ENCODE results near the gene SURF6. TPM values are rescaled to one million over a fixed set of nuclear protein-coding genes. Genes with fewer than 3 reads are reported as not detected.

SURF6 gene
- total RNA-seq, 4 donors from 2014 or later = 15.0 to 36.2 (median 27.5) TPM

GRCh38 chr9:133374612-133375115 lies 38.7 kb upstream of the SURF6 start:
- no peak for DNase-seq (ENCODE audit: extremely low spot score)
- H3K4me3 ChIP-seq = peak overlapping the region; percentile 81 to 98 (median 93)
- no peaks in the 10 kb centered on the region for H3K27me3 ChIP-seq
- no peaks in the 10 kb centered on the region for H3K9me3 ChIP-seq
- H3K4me1 ChIP-seq = peaks cover 50 to 64% (median 62%) of the 10 kb centered on the region in 4 donors
- intact Hi-C loops (cut with DNase I) = no loop called here
- TF ChIP-seq CTCF (IDR thresholded peaks at IDR 0.05) (no peak), EP300 (IDR thresholded peaks at IDR 0.05) (no peak), POLR2AphosphoS5 (IDR thresholded peaks at IDR 0.05) (no peak), POLR2A (IDR thresholded peaks at IDR 0.05; ENCODE audit: low read depth) (no peak)
- H3K27ac ChIP-seq (replicated peaks in 1 of 4) = peak overlapping the region; percentile 92 to 97 (median 96)
- 19% methylated on average over 12 of the region's 12 CpGs for WGBS
- H3K36me3 ChIP-seq = peaks cover 0 to 29% (median 18%) of the 10 kb centered on the region in 4 donors

GRCh38 chr9:133372144-133372543 lies 36.2 kb upstream of the SURF6 start:
- H3K36me3 ChIP-seq = peaks cover under 1 to 33% (median 24%) of the 10 kb centered on the region in 4 donors
- 80% methylated on average over 5 of the region's 7 CpGs for WGBS
- H3K27me3 ChIP-seq = no peaks in the 10 kb centered on the region
- no peaks in the 10 kb centered on the region for H3K9me3 ChIP-seq
- no peak overlapping the region for H3K27ac ChIP-seq (replicated peaks in 1 of 4)
- no peak for DNase-seq (ENCODE audit: extremely low spot score)
- peaks cover 68 to 89% (median 85%) of the 10 kb centered on the region in 4 donors for H3K4me1 ChIP-seq
- intact Hi-C loops (cut with DNase I) = no loop called here
- no peak for TF ChIP-seq POLR2A (IDR thresholded peaks at IDR 0.05; ENCODE audit: low read depth)
- TF ChIP-seq CTCF (IDR thresholded peaks at IDR 0.05) = no peak
- no peak for TF ChIP-seq POLR2AphosphoS5 (IDR thresholded peaks at IDR 0.05)
- no peak for TF ChIP-seq EP300 (IDR thresholded peaks at IDR 0.05)
- H3K4me3 ChIP-seq = no peak overlapping the region

- WGBS = 64% methylated on average over 12 of the region's 12 CpGs
- Histone ChIP-seq H3K4me3 (no peak overlapping the region), H3K27me3 (no peaks in the 10 kb centered on the region), H3K4me1 (peaks cover 62 to 90% (median 77%) of the 10 kb centered on the region in 4 donors), H3K9me3 (no peaks in the 10 kb centered on the region), H3K36me3 (peaks cover 9 to 41% (median 33%) of the 10 kb centered on the region in 4 donors), H3K27ac (replicated peaks in 1 of 4) (no peak overlapping the region)
- no peak for DNase-seq (ENCODE audit: extremely low spot score)
- TF ChIP-seq EP300 (IDR thresholded peaks at IDR 0.05) (no peak), POLR2A (IDR thresholded peaks at IDR 0.05; ENCODE audit: low read depth) (no peak), CTCF (IDR thresholded peaks at IDR 0.05) (no peak), POLR2AphosphoS5 (IDR thresholded peaks at IDR 0.05) (no peak)
- intact Hi-C loops (cut with DNase I) = no loop called here
These were observed 35.3 kb upstream of the SURF6 start for GRCh38 chr9:133371261-133371711.

GRCh38 chr9:133370685-133371084 lies 34.7 kb upstream of the SURF6 start:
- DNase-seq (ENCODE audit: extremely low spot score) = no peak
- Histone ChIP-seq H3K4me1 (peaks cover 61 to 90% (median 77%) of the 10 kb centered on the region in 4 donors), H3K9me3 (no peaks in the 10 kb centered on the region), H3K4me3 (no peak overlapping the region), H3K27me3 (no peaks in the 10 kb centered on the region), H3K36me3 (peaks cover 15 to 47% (median 39%) of the 10 kb centered on the region in 4 donors), H3K27ac (replicated peaks in 1 of 4) (no peak overlapping the region)
- WGBS = 59% methylated on average over 9 of the region's 9 CpGs
- intact Hi-C loops (cut with DNase I) = no loop called here
- TF ChIP-seq EP300 (IDR thresholded peaks at IDR 0.05) (no peak), CTCF (IDR thresholded peaks at IDR 0.05) (no peak), POLR2A (IDR thresholded peaks at IDR 0.05; ENCODE audit: low read depth) (no peak), POLR2AphosphoS5 (IDR thresholded peaks at IDR 0.05) (no peak)

GRCh38 chr9:133369933-133370332 lies 33.9 kb upstream of the SURF6 start:
- peaks cover 19 to 55% (median 46%) of the 10 kb centered on the region in 4 donors for H3K36me3 ChIP-seq
- no peak overlapping the region for H3K27ac ChIP-seq (replicated peaks in 1 of 4)

More at GRCh38 chr9:133369933-133370332, 33.9 kb upstream of the SURF6 start:
- TF ChIP-seq POLR2A (IDR thresholded peaks at IDR 0.05; ENCODE audit: low read depth) (no peak), CTCF (IDR thresholded peaks at IDR 0.05) (no peak), POLR2AphosphoS5 (IDR thresholded peaks at IDR 0.05) (no peak), EP300 (IDR thresholded peaks at IDR 0.05) (no peak)
- Histone ChIP-seq H3K9me3 (no peaks in the 10 kb centered on the region), H3K27me3 (no peaks in the 10 kb centered on the region), H3K4me3 (no peak overlapping the region), H3K4me1 (peaks cover 61 to 85% (median 75%) of the 10 kb centered on the region in 4 donors)
- no peak for DNase-seq (ENCODE audit: extremely low spot score)
- intact Hi-C loops (cut with DNase I) = no loop called here
- 91% methylated on average over 7 of the region's 7 CpGs for WGBS
